HG03571 (cell line): ENCODE measurements around the gene FOXP1.

Source experiments
- ATAC-seq: cut with Tn5 transposase; IDR thresholded peaks from one replicate; pipeline ENCODE4 v1.9.1; 2021; ENCODE audit not compliant: unreplicated experiment

Gene FOXP1

DNA sequence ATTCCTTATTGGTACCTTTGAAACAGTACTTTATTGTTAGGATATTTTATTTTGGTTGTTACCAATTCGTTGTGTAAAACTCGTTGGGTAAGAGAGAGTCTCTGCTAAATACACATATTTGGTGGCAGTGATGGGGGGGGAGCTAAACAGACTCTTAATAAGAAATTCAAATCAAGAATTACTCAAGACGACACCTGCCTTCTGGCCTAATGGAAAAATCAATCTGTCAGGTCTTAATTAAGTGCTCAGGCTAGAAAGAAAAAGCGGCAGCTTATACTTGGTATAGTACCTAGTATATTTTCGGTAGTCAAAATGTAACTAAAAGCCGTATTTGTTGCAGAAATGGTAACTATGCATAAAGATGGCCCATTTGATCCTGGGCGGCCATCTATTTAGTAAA, 18.2 kb downstream of the FOXP1 start:
- ATAC-seq = no peak

GRCh38 chr3:71564361-71564760, 19.2 kb downstream of the FOXP1 start:
- ATAC-seq = peak; percentile 39

GRCh38 chr3:71563827-71564226, 19.7 kb downstream of the FOXP1 start:
- peak; percentile 89 for ATAC-seq

DNA sequence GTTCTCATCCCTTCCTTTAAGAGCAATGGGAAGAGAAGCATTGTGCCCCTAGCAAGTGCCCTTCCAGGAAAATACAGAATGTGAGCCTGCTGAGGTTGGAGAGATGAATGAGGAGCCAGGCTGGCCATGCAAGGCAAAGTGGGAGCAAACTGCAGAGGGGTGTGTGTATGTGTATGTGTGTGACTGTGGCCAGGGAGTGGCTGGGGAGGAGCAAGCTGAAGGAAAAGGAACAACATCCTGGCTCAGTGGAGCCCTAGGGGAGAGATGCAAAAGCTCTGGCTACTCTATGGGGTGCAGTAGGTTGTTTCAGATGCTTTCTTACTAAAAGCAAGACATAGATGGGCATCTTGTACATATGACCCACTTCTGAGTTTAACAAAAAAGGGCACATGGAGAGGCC, 20.6 kb downstream of the FOXP1 start:
- ATAC-seq = no peak

GRCh38 chr3:71560665-71561064, 22.9 kb downstream of the FOXP1 start:
- no peak for ATAC-seq

- no peak for ATAC-seq
These were observed 23.9 kb downstream of the FOXP1 start for GRCh38 chr3:71559578-71560162.

DNA sequence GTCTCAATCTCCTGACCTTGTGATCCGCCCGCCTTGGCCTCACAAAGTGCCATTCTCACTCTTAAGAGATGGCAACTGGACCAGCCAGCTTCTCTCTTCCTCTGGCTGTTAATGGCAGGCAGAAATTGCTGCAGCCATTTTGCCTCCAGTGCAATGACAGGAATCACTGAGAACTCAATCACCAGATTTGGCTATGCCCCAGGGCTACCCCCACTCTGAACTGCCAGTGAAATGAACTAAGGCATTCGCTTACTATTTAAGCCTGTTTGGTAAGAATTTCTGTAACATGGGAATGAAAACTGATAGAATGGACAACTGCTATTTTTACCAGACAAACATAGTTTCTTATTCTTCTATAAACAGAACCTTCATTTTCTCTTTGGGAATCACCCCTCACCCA, 24.5 kb downstream of the FOXP1 start:
- no peak for ATAC-seq

DNA sequence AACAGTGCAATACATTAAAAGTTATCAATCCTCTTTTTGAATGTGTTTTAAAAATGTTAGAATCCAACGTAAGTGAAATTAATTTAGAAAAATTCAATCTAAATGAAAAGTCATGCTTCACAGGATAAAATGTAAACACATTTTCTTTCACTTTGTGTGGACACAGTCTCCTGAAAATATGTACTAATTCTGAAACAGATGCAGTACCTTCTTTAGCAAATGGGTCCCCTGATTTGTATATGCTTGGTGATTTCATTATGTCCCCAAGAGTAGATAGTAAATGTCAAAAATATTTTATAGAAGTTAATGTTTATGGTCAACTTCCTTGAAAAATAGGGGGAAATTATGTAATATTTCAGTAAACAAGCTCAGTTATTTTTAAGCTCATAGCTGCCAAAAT, 28.9 kb downstream of the FOXP1 start:
- peak; percentile 66 for ATAC-seq

DNA sequence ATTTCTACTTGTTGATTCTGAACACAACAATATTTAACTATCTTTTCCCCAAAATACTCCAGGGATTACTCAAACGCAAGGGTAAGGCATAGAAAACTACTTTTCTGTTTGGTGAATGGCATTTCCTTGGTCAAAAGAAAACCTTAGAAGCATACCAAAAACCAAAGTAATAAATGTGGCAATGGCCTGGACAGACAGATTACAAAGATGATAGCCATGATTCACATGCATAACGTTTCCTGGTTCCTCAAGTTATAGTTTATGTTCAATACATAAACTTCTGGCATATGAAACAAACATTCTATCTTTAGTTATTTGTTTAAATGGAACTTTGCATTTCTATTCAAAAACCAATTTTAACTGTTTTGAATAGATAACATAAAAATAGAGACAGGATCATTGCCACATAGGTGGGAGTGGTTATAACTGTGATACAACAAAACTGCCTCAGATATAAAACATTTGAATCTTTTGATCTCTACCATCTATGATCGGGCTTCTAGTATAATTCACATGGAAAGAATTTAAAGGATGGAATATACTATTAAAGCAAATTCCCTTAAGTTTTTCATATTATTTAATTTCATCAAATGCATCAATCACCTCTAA, 32.1 kb downstream of the FOXP1 start:
- no peak for ATAC-seq

DNA sequence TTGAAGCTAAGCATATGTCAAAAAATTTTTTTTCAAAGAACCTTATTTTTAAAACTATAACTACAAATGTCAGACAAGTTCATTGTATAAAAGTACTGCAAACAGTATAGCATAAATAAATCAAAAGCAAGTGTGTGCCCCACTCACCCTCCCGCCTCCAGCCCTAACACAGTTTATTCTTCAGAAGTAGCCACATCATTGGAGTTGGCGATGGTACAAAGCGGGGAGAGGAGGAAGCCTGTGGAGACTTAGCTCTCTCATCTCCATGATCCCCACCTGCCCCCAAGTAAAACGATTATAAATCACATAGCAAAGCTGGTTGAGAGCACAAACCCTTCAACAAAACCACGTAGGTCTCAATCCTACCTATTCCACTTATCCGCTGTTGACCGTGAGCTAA, 33.6 kb downstream of the FOXP1 start:
- ATAC-seq = no peak

DNA sequence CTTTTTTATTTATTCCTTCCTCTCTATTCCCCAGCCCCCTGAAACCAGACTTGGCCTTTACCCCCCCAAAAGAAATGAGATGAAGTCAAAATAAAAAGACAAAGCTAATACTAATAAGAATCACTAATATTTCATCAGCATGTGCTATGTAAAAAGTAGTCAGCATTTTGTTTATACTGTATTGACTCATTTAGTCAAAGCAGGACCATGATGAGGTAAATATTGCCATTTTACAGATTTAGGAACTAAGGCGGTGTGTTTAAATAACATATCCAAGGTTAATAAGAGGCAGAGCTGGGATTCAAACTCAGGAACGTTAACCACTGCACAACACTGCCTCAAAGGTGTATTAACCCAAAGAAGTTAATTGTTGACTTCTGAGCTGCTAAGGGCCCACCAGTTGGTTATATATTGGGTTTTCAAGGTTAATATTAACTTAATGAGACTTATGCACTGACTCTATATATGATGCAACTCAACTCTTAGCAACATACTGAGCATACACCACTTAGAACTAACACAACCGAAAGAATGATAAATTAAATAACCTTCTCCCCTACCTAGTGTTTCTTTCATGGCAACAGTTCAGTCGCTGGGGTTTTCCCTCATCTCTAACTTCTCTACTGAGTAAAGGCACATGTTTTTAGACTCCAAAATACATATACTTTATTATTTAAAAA, 34.7 kb downstream of the FOXP1 start:
- peak; percentile 98 for ATAC-seq

DNA sequence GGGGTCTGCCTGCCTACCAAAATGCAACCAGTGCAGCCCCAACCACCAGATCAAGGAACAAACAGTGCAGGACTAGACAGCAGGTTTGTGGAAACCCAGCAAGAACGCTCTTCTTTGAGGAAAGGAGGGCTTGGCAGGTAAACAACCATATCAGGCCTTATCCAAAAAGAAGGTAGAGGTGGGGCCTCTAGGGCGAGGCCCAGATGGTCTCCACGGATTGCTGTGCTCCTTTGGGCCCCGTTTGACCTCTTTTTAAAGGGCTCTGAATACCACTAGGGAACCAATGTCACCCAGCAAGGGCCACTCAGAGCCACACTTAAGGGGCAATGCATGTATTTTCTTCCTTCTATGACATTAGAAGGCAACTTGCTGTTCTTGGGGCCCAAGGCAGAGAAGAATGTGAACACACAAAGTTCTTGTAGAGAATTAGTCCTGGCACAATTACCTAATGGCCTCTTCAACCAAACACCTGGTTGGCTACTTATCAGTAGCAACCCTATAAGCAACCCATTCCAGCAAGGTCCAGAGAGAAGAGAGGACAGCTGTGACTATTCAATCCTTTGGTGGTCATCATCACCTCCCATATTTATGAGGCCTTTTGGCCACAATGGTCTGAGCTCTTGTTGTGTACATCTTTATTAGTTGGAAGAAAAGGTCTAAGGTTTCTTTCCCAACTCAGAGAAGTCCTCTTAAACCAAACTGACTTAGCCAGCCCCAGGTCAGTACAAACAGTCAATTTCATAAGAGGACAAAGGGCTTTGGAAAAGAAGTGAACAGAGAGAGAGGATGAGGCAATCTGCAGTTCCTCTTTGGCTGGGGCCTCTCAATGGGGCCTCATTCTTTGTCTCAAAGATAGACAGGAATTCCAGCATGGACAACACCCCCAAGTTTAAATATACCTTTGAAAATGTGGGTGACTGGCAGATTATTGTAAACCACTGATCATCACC, 36.0 kb downstream of the FOXP1 start:
- ATAC-seq = no peak

GRCh38 chr3:71546821-71547220, 36.7 kb downstream of the FOXP1 start:
- no peak for ATAC-seq

- no peak for ATAC-seq
These were observed 38.2 kb downstream of the FOXP1 start for GRCh38 chr3:71545330-71545729.

DNA sequence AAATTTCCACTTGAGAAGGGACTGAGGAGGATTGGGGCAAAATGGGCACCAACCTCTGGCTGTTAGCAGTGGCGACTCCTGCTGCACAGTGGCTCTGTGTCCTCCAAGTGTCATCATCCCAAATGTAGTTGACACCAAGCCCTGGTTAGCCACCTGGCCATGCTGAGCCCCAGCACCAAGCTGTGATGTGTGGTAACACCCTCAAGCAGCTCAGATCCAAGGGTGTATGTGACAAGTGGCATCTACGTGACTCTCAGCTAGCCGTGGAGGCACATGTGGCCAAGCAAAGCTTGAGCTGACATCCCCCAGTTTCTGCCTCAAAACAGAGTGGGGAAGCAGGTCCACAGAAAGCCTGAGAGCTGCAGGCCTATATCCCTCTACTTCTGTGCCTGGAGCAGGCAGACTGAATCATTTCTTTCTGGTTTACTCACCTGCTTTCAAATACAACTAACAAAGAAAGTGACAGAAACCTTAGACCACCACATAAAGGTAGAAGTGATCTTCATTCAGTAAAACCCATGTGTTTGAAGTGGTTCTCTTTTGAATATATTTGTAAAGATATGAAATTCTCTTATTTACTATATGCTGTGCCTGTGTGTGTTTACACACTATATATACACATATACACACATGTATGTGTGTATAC, 40.0 kb downstream of the FOXP1 start:
- no peak for ATAC-seq

- no peak for ATAC-seq
These were observed 40.8 kb downstream of the FOXP1 start for GRCh38 chr3:71542521-71543370.

DNA sequence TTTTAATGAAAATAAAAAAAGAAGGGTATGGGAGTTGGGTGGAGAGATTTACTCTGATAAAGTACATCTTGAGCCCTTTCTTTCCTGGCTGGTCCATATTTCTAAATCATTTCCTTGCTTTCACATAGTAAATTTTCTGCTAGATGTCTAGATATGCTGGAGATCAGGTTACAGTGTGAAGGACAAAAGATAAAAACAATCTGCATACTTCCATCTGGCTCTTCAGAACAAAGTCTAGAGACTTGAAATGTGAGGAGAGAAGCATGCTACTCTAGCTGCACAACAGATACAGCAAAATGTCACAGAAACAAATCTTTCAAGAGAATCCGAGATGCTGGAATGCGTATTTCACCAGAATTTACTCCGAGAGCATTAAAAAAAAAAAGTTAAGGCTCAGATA, 42.2 kb downstream of the FOXP1 start:
- no peak for ATAC-seq

- no peak for ATAC-seq
These were observed 46.3 kb downstream of the FOXP1 start for GRCh38 chr3:71537211-71537611.

- no peak for ATAC-seq
These were observed 47.1 kb downstream of the FOXP1 start for GRCh38 chr3:71536376-71536965.

DNA sequence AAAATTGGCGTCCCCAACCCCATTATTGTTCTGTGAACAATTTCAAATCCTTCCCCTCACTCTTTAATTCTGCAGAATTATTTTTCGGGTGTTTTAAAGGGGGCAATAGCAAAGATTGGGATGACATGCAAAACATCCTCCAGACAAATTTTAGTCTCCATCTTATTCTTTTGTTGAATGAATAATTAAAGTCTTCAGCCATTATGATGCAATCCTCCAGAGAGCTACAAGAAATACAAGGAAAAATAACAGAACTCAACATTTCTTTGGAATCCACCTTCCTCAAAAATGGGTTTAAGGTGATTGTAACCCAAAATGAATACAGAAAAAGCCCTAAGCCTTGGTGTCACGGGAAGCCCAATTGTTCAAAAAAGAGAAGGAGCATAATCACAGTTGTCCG, 49.9 kb downstream of the FOXP1 start:
- no peak for ATAC-seq
